HepG2 (cell line): Measurements from ENCODE around the gene SLC25A11. TPM values are rescaled to one million over a fixed set of nuclear protein-coding genes. Genes with fewer than 3 reads are reported as not detected.

ENCODE experiments used
- AHR ChIP-seq: IDR thresholded peaks from 2 replicates; pipeline ENCODE4 v1.6.1; 2018; ENCODE audit warnings: missing genetic modification reagents, missing compliant biosample characterization
- ATF3 ChIP-seq: sonication (generic); formaldehyde crosslinking; IDR thresholded peaks from 2 replicates; pipeline ENCODE4 v1.4.0; 2020; ENCODE audit warnings: missing genetic modification reagents
- CBX2 ChIP-seq, 2 experiments: fragments of 200-600 bp in 1 of 2; sonication (generic); formaldehyde crosslinking in 1 of 2; IDR thresholded peaks; 2 replicates each; pipeline versions ENCODE4 v1.7.0 to v1.8.1; 2018 to 2022; ENCODE audit warnings: low read depth in 2 of 2, low read length in 1 of 2, mild to moderate bottlenecking in 1 of 2, missing genetic modification reagents in 1 of 2
- CHCHD3 ChIP-seq: sonication (generic); formaldehyde crosslinking; IDR thresholded peaks from 2 replicates; pipeline ENCODE4 v1.8.0; 2022; ENCODE audit warnings: mild to moderate bottlenecking, missing genetic modification reagents, moderate library complexity
- DNMT3B ChIP-seq: conservative IDR thresholded peaks from 2 replicates; pipeline ENCODE4 v1.6.1; 2016; ENCODE audit warnings: missing biosample characterization, control low read depth
- DPF2 ChIP-seq: sonication (generic); formaldehyde crosslinking; IDR thresholded peaks from 2 replicates; pipeline ENCODE4 v1.4.0; 2020; ENCODE audit warnings: mild to moderate bottlenecking, low read depth, missing genetic modification reagents, borderline replicate concordance
- FOSL2 ChIP-seq: sonication (generic); formaldehyde crosslinking; IDR thresholded peaks from 2 replicates; pipeline ENCODE4 v1.4.0; 2020; ENCODE audit warnings: missing genetic modification reagents
- JUND ChIP-seq: sonication (generic); formaldehyde crosslinking; IDR thresholded peaks from 2 replicates; pipeline ENCODE4 v1.8.0; 2022; ENCODE audit warnings: mild to moderate bottlenecking, missing genetic modification reagents
- KDM2A ChIP-seq: sonication (generic); formaldehyde crosslinking; IDR thresholded peaks from 2 replicates; pipeline ENCODE4 v1.4.0; 2020; ENCODE audit warnings: low read depth, missing genetic modification reagents, borderline replicate concordance
- NFRKB ChIP-seq: fragments of 450-650 bp; IDR thresholded peaks from 2 replicates; pipeline ENCODE4 v1.6.1; 2017
- PATZ1 ChIP-seq: sonication (generic); formaldehyde crosslinking; IDR thresholded peaks from 2 replicates; pipeline ENCODE4 v1.4.0; 2020; ENCODE audit warnings: missing genetic modification reagents
- PHF8 ChIP-seq: sonication (generic); formaldehyde crosslinking; IDR thresholded peaks from 2 replicates; pipeline ENCODE4 v1.5.0; 2020; ENCODE audit warnings: missing genetic modification reagents
- RAD21 ChIP-seq: fragments of 450-650 bp; formaldehyde crosslinking; IDR thresholded peaks from 2 replicates; pipeline ENCODE4 v1.5.0; 2020; ENCODE audit warnings: mild to moderate bottlenecking
- SALL2 ChIP-seq: sonication (generic); formaldehyde crosslinking; IDR thresholded peaks from 2 replicates; pipeline ENCODE4 v1.8.1; 2023; ENCODE audit warnings: mild to moderate bottlenecking, missing genetic modification reagents, inconsistent platforms
- SP1 ChIP-seq, 2 experiments: fragments of 450-650 bp in 1 of 2; sonication (generic) in 1 of 2; formaldehyde crosslinking in 1 of 2; IDR thresholded peaks; 2 replicates each; pipeline versions ENCODE4 v1.4.0 to v1.6.1; 2016 to 2020; ENCODE audit warnings: missing genetic modification reagents in 1 of 2
- TAF1 ChIP-seq: sonication (generic); formaldehyde crosslinking; IDR thresholded peaks from 2 replicates; pipeline ENCODE4 v1.4.0; 2020; ENCODE audit warnings: missing genetic modification reagents
- TGIF2 ChIP-seq: IDR thresholded peaks from 2 replicates; pipeline ENCODE4 v1.6.1; 2016; ENCODE audit warnings: control low read depth, missing compliant biosample characterization
- ZBTB4 ChIP-seq: sonication (generic); formaldehyde crosslinking; IDR thresholded peaks from 2 replicates; pipeline ENCODE4 v1.4.0; 2020; ENCODE audit warnings: missing genetic modification reagents, mild to moderate bottlenecking, borderline replicate concordance
- ZMYM4 ChIP-seq: sonication (generic); formaldehyde crosslinking; IDR thresholded peaks from 2 replicates; pipeline ENCODE4 v1.8.1; 2023; ENCODE audit warnings: mild to moderate bottlenecking, missing genetic modification reagents
- ZNF343 ChIP-seq: sonication (generic); formaldehyde crosslinking; IDR thresholded peaks from 2 replicates; pipeline ENCODE4 v1.4.0; 2020; ENCODE audit warnings: mild to moderate bottlenecking, missing genetic modification reagents
- ZNF629 ChIP-seq: sonication (generic); formaldehyde crosslinking; conservative IDR thresholded peaks from 2 replicates; pipeline ENCODE4 v1.5.0; 2020; ENCODE audit warnings: missing genetic modification reagents
- ZNF776 ChIP-seq: sonication (generic); formaldehyde crosslinking; IDR thresholded peaks from 2 replicates; pipeline ENCODE4 v1.4.0; 2020; ENCODE audit warnings: mild to moderate bottlenecking, missing genetic modification reagents
- polyA plus RNA-seq, 8 experiments: library from polyadenylated mRNA; depleted of rRNA in 3 of 8; stranded (reverse) in 7 of 8; unstranded in 1 of 8; fragments of >200 nt; fragmentation: Illumina TruSeq in 4 of 8; extraction: Trizol in 4 of 8; gene quantifications; 2 replicates each; pipeline versions ENCODE4 v1.2.1 to v1.2.3, GENCODE V29; 2011 to 2016; ENCODE audit warnings: low read depth in 4 of 8, missing spikeins in 1 of 8, mixed read lengths in 1 of 8; ENCODE audit not compliant: insufficient read depth in 1 of 8
- total RNA-seq, 5 experiments: library from RNA; depleted of rRNA; stranded (reverse); fragments of >200 nt; fragmentation: Illumina TruSeq; extraction: Trizol; gene quantifications; 2 replicates each; pipeline ENCODE4 v1.2.3, GENCODE V29; 2016; ENCODE audit warnings: low read depth in 1 of 5

Gene SLC25A11
- total and polyA plus RNA-seq, 2 of the 13 experiments (the other 11 are each of a cell fraction or from before 2014, with no cell fraction given), result 35.4 to 47.2 TPM

GRCh38 chr17:4945176-4945943 is 5.5 kb upstream of the SLC25A11 start (continued):
- TF ChIP-seq PATZ1 (CRISPR knock-in tag) (peak; percentile 40), TAF1 (no peak), KDM2A (CRISPR knock-in tag) (0 out of 2 replicates have a peak, but pooled peaks have one; percentile 28), CHCHD3 (CRISPR knock-in tag) (0 out of 2 replicates have a peak, but pooled peaks have one; percentile 4), FOSL2 (CRISPR knock-in tag) (peak; percentile 97), PHF8 (no peak), DNMT3B (0 out of 2 replicates have a peak, but pooled peaks have one; percentile 42), ZNF343 (CRISPR knock-in tag) (no peak), TGIF2 (CRISPR knock-in tag) (0 out of 2 replicates have a peak, but pooled peaks have one; percentile 54), NFRKB (no peak), ZNF629 (CRISPR knock-in tag) (peak; percentile 85), ZBTB4 (CRISPR knock-in tag) (no peak), DPF2 (CRISPR knock-in tag) (no peak), RAD21 (no peak), AHR (CRISPR knock-in tag) (no peak), JUND (CRISPR knock-in tag) (peak; percentile 73; the same call in 1 of the 2 replicates), ATF3 (CRISPR knock-in tag) (peak; percentile 81), SALL2 (0 out of 2 replicates have a peak, but pooled peaks have one; percentile 40), ZMYM4 (no peak), ZNF776 (no peak), SP1 (IDR thresholded peaks at IDR 0.05) (no peak), SP1 (CRISPR knock-in tag; IDR thresholded peaks at IDR 0.05) (0 out of 2 replicates have a peak, but pooled peaks have one; percentile 25), CBX2 (IDR thresholded peaks at IDR 0.05; ENCODE audit: low read depth, low read length) (no peak), CBX2 (CRISPR knock-in tag; IDR thresholded peaks at IDR 0.05; ENCODE audit: low read depth) (no peak)
